SH-SY5Y (cell line): Measurements from ENCODE around the gene NUDT3.

Source experiments
- GATA2 ChIP-seq: IDR thresholded peaks from 2 replicates; pipeline ENCODE4 v1.6.1; 2011; ENCODE audit warnings: mild to moderate bottlenecking, low read depth, low read length
- GATA3 ChIP-seq: IDR thresholded peaks from 2 replicates; pipeline ENCODE4 v1.6.1; 2011; ENCODE audit warnings: low read depth, mild to moderate bottlenecking, low read length, moderate library complexity

GRCh38 chr6:34439442-34439841, 47.0 kb upstream of the NUDT3 start:
- TF ChIP-seq GATA2: no peak
- TF ChIP-seq GATA3: no peak
